Measurements from ENCODE around the gene OR2F2. TPM values are rescaled to one million over a fixed set of nuclear protein-coding genes. Genes with fewer than 3 reads are reported as not detected.

The OR2F2 gene
- total RNA-seq, 4 donors from 2014 or later: not detected

DNA sequence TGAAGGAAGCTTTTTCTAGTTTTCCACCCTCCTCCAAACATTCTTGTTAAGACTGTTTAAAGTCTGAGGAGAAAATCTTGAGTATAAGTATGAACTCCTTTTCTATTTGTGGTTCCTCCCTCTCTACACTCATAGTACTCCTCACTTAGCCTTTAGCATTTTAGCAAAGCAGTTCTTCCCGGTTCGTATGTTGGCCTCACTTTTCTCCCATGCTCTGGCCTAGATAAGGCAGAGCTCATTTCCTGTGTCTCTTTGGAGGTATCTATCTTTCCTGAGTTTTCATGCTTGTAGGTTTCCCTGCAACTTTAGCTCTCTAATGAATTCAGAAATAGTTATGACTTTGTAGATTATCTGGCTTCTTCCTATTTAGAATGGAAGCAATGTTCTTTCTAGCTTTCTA, 13.7 kb downstream of the OR2F2 start:
- DNase-seq: no peak
- intact Hi-C loops (cut with DNase I; ENCODE audit: low total_unique reads): no loop called here
- Histone ChIP-seq H3K9me3 (no peaks in the 10 kb centered on the region), H3K27me3 (no peaks in the 10 kb centered on the region), H3K4me1 (no peaks in the 10 kb centered on the region), H3K4me3 (no peak overlapping the region), H3K36me3 (no peaks in the 10 kb centered on the region), H3K27ac (no peak overlapping the region)
- TF ChIP-seq CTCF (IDR thresholded peaks at IDR 0.05) (no peak), POLR2A (IDR thresholded peaks at IDR 0.05) (no peak)

- Histone ChIP-seq H3K9me3 (no peaks in the 10 kb centered on the region), H3K4me3 (no peak overlapping the region), H3K27me3 (no peaks in the 10 kb centered on the region), H3K4me1 (no peaks in the 10 kb centered on the region), H3K36me3 (no peaks in the 10 kb centered on the region), H3K27ac (no peak overlapping the region)
- no peak for DNase-seq
- intact Hi-C loops (cut with DNase I; ENCODE audit: low total_unique reads): no loop called here
- no peak for TF ChIP-seq POLR2A (IDR thresholded peaks at IDR 0.05)
- TF ChIP-seq CTCF (IDR thresholded peaks at IDR 0.05): no peak
Measured at GRCh38 chr7:143953421-143953820, 18.4 kb downstream of the OR2F2 start.

GRCh38 chr7:143954135-143954534, 19.1 kb downstream of the OR2F2 start:
- no peak for DNase-seq
- Histone ChIP-seq H3K9me3 (no peaks in the 10 kb centered on the region), H3K4me1 (no peaks in the 10 kb centered on the region), H3K36me3 (no peaks in the 10 kb centered on the region), H3K27me3 (no peaks in the 10 kb centered on the region), H3K4me3 (no peak overlapping the region), H3K27ac (no peak overlapping the region)
- intact Hi-C loops (cut with DNase I; ENCODE audit: low total_unique reads): no loop called here
- TF ChIP-seq CTCF (IDR thresholded peaks at IDR 0.05): no peak
- no peak for TF ChIP-seq POLR2A (IDR thresholded peaks at IDR 0.05)

DNA sequence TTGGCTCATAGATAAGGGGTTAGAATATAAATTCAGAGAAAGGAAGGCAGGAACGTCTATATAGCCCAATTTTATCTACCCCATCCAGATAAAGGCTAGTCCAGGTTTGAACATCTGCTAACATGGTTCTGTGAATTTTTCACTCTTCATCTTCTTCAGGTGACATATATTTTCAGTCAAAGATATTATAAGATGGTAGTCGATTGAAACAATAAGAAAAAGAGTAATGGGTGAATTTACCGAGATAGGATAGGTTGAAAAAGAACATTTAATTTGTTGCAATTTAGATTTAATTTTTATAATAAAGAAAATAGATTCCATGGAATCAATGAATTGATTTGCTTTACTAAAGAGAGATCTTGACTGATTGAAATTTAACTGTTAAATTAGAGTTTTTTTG, 19.5 kb downstream of the OR2F2 start, which contains the start of gene OR2F1:
OR2F1 (plus strand) TSS at position 301 of the 400 bp plus-strand sequence. CDS start 5,127 bp downstream, outside the sequence.
- no peaks in the 10 kb centered on the region for H3K36me3 ChIP-seq
- DNase-seq: no peak
- H3K27me3 ChIP-seq: no peaks in the 10 kb centered on the region
- intact Hi-C loops (cut with DNase I; ENCODE audit: low total_unique reads): no loop called here
- no peak within 1 kb of the TSS for H3K27ac ChIP-seq
- no peak for TF ChIP-seq CTCF (IDR thresholded peaks at IDR 0.05)
- TF ChIP-seq POLR2A (IDR thresholded peaks at IDR 0.05): no peak
- no peak within 1 kb of the TSS for H3K4me3 ChIP-seq
- no peaks in the 10 kb centered on the region for H3K9me3 ChIP-seq
- no peaks in the 10 kb centered on the region for H3K4me1 ChIP-seq

DNA sequence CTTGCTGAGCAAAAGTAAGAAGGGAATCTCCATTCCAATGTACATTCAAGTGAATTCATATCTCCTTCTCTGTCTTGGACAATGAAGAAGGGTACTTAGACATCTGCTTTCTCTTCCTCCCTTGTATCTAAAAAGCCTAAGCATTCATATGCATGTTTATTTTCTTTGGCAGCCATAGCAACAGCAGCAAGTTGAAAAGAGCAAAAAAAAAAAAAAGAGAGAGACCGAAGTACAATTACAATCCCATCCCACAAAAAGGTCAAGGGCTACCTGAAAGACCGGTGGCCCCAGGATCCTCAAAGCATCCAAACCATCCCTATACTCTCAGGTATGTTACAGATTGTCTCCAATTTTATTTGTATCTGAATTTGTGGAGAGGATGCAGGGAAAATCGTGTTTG, 23.7 kb downstream of the OR2F2 start:
- TF ChIP-seq CTCF (IDR thresholded peaks at IDR 0.05) (no peak), POLR2A (IDR thresholded peaks at IDR 0.05) (no peak)
- no peak for DNase-seq
- no peak overlapping the region for H3K27ac ChIP-seq
- intact Hi-C loops (cut with DNase I; ENCODE audit: low total_unique reads): no loop called here
- H3K4me1 ChIP-seq: no peaks in the 10 kb centered on the region
- H3K4me3 ChIP-seq: no peak overlapping the region
- no peaks in the 10 kb centered on the region for H3K27me3 ChIP-seq
- H3K9me3 ChIP-seq: no peaks in the 10 kb centered on the region
- H3K36me3 ChIP-seq: no peaks in the 10 kb centered on the region

All from uterus (tissue), 4 donors.